Mesodermal cell (in vitro differentiated cells): Measurements from ENCODE around the gene KRT74.

Experiments
- H3K27ac ChIP-seq: 2 replicates; pipeline ENCODE4 v1.7.0; 2013; ENCODE audit warnings: mild to moderate bottlenecking, low read depth, low read length, moderate library complexity; ENCODE audit not compliant: severe bottlenecking
- H3K36me3 ChIP-seq: 2 replicates; pipeline ENCODE4 v1.7.1; 2013; ENCODE audit warnings: mild to moderate bottlenecking, low read length, moderate library complexity; ENCODE audit not compliant: control insufficient read depth, insufficient read depth
- H3K4me1 ChIP-seq: one replicate; pipeline ENCODE4 v1.7.1; 2013; ENCODE audit warnings: mild to moderate bottlenecking, low read length; ENCODE audit not compliant: insufficient read depth, control insufficient read depth, poor library complexity, severe bottlenecking
- H3K4me3 ChIP-seq: 2 replicates; pipeline ENCODE4 v1.7.0; 2013; ENCODE audit warnings: low read length, control low read depth, mild to moderate bottlenecking; ENCODE audit not compliant: insufficient read depth, poor library complexity, severe bottlenecking; ENCODE audit errors: extremely low read depth
- H3K9me3 ChIP-seq: 2 replicates; pipeline ENCODE4 v1.7.1; 2013; ENCODE audit warnings: mild to moderate bottlenecking, low read length, moderate library complexity; ENCODE audit not compliant: control insufficient read depth
- WGBS, 2 experiments: methylation state at CpG; one replicate each; pipeline ENCODE4 v1.1.5; 2013; ENCODE audit warnings: missing lambda C conversion rate in 2 of 2; ENCODE audit not compliant: insufficient coverage in 2 of 2; 5-methylcytosine and 5-hydroxymethylcytosine counted together

KRT74 gene

DNA sequence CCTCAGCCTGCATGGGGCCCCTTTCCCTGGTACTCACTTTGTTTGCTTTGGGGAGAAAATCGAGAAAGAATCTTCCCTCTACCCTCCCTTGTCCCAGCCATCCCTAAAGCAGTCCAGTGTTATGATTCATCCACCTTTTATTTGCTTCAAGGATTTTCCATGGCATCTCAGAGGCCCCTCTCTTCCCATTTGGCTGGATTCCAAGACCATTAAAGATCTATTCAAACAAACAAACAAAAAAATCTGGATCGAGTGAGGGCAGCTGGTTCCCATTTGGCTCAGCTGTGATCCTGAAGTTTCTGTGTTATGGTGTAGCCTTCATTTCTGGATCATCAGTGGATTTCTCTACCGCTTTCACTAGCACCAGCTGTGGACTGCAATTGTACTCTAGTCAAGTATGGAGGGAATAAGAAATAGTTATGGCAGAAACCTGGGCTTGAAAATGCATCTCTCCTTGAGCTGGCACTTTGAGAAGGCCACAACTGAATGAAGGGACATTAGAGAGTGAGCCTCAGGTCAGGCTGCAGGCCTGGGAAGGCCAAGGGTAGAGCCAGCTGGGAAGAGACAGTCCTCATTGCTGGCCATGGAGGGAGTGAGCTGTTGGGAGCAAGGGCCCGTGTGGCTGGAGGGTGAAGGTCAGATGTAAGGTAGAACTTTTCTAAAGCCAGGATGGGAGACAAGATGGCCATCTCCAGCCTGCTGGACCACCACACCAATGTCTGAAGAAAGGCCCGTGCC is 34.4 kb downstream of the KRT74 start:
- H3K4me1 ChIP-seq = peaks cover 4% of the 10 kb centered on the region
- 86 to 90% methylated on average over 2 to 5 of the region's 5 CpGs for whole genome bisulfite sequencing, 2 experiments
- no peak overlapping the region for H3K4me3 ChIP-seq
- no peaks in the 10 kb centered on the region for H3K9me3 ChIP-seq
- no peak overlapping the region for H3K27ac ChIP-seq
- no peaks in the 10 kb centered on the region for H3K36me3 ChIP-seq

DNA sequence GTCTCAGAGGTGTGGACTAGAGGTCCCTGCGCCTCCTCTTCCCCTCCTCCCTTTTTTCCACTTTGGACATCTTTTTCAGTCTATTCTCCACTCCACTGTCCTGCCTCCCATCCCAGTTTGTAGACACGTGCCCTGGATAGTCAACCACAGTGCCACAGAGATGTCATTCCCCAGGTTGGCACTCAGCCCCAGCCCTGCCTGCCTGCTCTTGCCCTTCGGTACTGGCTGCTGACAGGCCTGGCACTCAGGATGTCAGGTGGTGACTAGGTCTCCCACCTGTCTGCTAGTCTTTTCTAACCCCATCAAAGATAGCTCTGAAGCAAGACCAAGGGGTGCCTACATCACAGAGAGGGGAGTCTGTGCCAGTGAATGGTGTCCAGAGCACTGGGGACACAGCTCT is 36.5 kb downstream of the KRT74 start:
- no peaks in the 10 kb centered on the region for H3K9me3 ChIP-seq
- H3K36me3 ChIP-seq = no peaks in the 10 kb centered on the region
- H3K27ac ChIP-seq = no peak overlapping the region
- H3K4me1 ChIP-seq = peaks cover 4% of the 10 kb centered on the region
- H3K4me3 ChIP-seq = no peak overlapping the region
- 88 to 97% methylated on average over 3 of the region's 3 CpGs for WGBS, 2 experiments

DNA sequence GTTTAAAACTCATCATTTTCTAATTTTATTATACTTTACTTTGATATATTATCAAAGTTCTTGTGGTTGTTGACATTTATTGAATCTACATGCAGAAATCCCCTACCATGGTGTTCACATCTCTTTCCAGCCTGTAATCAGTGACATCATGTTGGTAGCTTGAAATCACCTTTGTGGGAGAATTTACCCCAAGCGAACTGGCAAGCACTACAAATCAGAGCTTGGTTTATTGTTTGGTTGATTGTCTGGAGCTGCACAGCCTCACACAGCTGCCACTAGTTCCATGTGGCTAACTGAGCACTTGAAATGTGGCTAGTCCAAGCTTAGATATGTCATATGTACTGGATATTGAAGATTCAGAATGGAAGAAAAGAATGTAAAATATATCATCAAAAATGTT is 38.1 kb downstream of the KRT74 start:
- H3K4me1 ChIP-seq = peaks cover 4% of the 10 kb centered on the region
- no peaks in the 10 kb centered on the region for H3K36me3 ChIP-seq
- no peaks in the 10 kb centered on the region for H3K9me3 ChIP-seq
- H3K27ac ChIP-seq = no peak overlapping the region
- 0% methylated on average over 1 of the region's 1 CpG; no CpG with 5 or more reads in 1 of the 2 experiments for WGBS, 2 experiments
- no peak overlapping the region for H3K4me3 ChIP-seq

DNA sequence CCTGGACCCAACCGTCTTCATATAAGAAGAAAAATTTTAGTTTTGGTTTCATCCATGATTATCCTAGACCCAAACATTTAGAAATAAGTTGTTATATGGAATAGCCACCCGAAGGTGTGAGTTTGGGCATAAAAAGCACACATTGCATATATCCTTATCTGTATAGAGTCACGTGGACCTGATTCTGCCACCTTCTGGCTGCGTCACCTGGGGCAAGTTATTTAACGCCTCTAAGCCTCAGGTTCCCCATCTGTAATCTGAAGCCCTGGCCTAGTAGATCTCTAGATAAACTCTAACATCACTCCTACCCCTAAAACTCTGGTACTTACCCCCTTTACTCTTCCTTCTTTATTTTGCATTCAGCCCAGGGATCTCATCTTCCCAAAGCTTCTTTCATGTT is 39.2 kb downstream of the KRT74 start:
- H3K36me3 ChIP-seq = no peaks in the 10 kb centered on the region
- no peak overlapping the region for H3K27ac ChIP-seq
- no peaks in the 10 kb centered on the region for H3K9me3 ChIP-seq
- peaks cover 3% of the 10 kb centered on the region for H3K4me1 ChIP-seq
- H3K4me3 ChIP-seq = no peak overlapping the region
- WGBS, 2 experiments = 65 to 66% methylated on average over 3 of the region's 5 CpGs

DNA sequence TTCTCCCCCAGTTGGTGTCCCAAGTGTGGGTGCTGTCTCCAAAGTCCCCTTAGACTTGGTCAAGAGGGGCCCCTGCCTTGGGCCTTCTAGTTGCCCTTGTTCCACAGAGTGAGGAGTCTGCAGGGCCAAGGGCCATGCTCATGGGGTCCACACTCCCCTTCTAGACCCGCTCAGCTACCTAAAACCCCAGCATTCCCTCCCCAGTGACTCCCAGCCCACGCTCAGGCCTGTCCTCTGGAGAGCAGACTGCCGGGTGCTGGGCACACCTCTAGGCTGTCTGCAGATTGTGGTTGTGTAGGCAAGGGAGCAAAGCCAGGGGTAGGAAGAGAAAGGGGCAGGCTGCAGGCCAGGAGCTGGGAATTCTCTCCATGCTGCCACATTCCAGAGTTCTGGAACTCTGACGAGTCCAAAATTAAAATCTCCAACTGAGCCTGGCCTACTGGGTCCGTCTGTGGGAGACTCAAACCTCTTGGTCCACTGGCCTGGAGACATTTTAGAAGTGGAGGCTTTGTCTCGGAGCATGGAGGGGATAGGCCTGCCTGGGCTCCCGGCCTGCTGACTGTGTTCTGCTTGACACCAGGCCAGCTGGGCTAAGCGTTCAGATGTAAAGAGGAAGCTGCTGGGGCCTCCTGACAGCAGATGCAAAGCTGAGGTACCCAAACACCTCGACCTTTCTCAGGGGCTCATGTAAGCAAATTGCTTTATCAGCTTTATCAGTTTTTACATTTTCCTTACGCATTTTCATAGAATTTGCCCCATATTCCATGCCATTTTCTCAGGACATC is 39.8 kb downstream of the KRT74 start:
- 80 to 88% methylated on average over 6 to 9 of the region's 10 CpGs for WGBS, 2 experiments
- Histone ChIP-seq H3K36me3 (no peaks in the 10 kb centered on the region), H3K4me1 (no peaks in the 10 kb centered on the region), H3K9me3 (no peaks in the 10 kb centered on the region), H3K27ac (no peak overlapping the region), H3K4me3 (no peak overlapping the region)

DNA sequence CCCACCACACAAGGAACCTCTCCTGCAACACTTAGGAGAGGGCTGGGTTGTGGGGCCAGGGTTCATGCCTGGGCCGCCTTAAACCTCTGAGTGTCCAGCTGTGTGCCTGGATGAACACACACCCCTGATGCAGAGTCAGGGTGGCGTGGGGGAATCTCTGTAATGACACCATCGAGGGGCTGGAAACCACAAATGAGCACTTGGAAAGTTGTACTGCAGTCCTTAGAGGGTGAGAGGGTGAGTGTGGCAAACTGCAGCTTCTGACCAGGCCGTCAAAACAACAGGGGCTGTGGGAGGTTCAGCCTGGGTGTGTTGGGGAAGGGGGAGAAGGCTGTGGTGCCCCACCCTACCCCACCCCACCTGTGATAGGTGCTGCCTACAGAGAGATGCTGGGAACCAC is 41.0 kb downstream of the KRT74 start:
- no peaks in the 10 kb centered on the region for H3K9me3 ChIP-seq
- WGBS, 2 experiments = 57 to 67% methylated on average over 3 of the region's 4 CpGs
- no peak overlapping the region for H3K27ac ChIP-seq
- no peaks in the 10 kb centered on the region for H3K36me3 ChIP-seq
- no peak overlapping the region for H3K4me3 ChIP-seq
- H3K4me1 ChIP-seq = no peaks in the 10 kb centered on the region

DNA sequence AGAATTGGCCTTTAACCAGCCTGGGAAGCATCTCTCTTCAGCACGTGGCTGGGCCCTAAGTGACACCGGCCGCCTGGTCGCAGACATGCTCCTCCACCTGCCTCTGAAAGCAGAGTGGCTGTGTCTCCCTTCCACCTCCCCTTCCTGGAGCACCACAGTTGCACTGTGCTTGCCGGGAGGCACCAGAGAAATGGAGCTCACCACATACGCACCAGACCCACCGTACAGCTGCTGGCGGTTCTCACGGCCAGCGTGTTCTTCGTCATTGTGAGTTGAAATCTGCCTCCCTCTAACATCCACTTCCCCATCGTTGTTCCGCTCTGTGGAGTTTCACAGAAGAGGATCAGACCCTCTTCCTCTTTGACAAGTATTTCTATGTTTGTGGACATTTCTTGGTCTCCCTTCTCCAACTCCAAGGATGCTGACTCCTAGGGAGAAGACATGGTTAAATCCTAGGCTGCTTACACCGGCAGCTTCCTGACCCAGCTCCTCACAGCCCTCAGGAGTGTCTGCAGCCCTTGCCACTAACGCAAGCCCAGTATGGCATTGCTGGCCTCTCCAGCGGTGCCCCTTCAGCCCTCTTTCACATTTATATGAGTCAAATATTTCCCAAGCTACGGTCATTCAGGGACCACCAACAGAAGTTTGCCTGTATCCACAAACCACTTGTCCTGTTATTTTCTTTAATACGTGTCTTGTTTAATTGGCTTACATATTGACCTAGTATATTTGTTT is 41.9 kb downstream of the KRT74 start:
- Histone ChIP-seq H3K27ac (no peak overlapping the region), H3K36me3 (no peaks in the 10 kb centered on the region), H3K4me3 (no peak overlapping the region), H3K9me3 (no peaks in the 10 kb centered on the region), H3K4me1 (no peaks in the 10 kb centered on the region)
- 72 to 76% methylated on average over 13 to 14 of the region's 18 CpGs for WGBS, 2 experiments

DNA sequence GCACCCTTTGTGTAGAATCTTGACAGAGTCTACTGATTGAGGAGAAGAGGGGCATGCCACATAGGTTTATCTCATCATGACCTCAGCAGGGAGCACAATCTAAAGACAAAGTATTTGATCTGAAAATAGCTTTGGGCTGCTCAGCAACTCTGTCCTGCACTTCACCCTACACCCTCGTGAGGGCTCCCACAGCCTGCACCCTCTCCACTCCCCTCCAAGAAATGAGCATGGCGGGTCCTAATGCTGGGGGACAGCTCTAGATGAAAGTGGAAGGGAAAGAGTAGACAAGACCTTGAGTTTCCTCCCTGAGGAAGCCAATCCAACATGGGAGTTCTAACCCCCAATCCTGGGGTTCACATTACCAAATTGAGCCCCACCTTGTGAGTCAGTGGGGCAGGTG is 42.7 kb downstream of the KRT74 start:
- Histone ChIP-seq H3K4me3 (no peak overlapping the region), H3K9me3 (no peaks in the 10 kb centered on the region), H3K36me3 (no peaks in the 10 kb centered on the region), H3K27ac (no peak overlapping the region), H3K4me1 (no peaks in the 10 kb centered on the region)
- no CpG with 5 or more reads among the region's 2 CpGs for WGBS, 2 experiments

DNA sequence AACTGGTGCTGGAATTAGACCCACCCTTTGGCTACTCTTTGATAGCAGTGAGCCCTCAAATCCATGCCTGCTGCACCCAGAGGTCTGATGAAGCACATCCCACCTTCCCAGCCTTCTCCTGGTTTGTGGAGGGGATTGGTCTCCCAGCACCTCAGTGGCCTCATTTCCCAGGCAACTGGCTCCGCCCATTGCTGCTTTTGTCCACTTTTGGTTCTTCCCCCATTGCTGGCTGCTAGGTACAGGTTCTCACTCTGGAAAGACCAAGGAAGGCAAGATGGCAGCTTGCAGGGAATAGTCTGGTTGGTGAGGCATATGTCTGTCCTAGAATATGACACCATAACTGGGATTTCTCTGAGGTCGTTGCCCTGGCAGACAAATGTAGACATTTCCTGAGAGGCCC is 43.3 kb downstream of the KRT74 start:
- H3K4me3 ChIP-seq = no peak overlapping the region
- no peaks in the 10 kb centered on the region for H3K36me3 ChIP-seq
- H3K4me1 ChIP-seq = no peaks in the 10 kb centered on the region
- no peak overlapping the region for H3K27ac ChIP-seq
- no peaks in the 10 kb centered on the region for H3K9me3 ChIP-seq
- WGBS, 2 experiments = 83 to 91% methylated on average over 1 to 2 of the region's 2 CpGs

DNA sequence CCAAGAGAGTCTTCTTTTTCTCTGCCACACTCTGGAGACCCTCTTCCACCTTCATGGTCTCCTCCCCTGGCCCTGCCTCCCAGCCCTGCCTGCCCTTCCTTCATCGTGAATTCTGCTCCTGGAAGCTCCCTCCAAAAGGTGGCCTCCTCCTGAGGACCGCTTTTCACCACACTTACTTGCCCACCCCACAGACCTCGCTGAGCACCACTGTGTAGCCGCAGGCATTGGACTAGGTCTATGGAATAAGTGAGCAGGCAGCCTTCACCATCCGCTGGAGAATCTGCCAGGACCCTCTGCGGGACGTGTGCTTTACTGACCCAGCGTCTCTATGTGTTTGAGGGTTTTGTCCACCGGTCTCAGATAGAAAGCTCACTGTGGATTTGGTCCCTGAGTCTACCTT is 43.8 kb downstream of the KRT74 start:
- no peak overlapping the region for H3K27ac ChIP-seq

More for the DNA sequence above, 43.8 kb downstream of the KRT74 start:
- Histone ChIP-seq H3K4me3 (no peak overlapping the region), H3K36me3 (no peaks in the 10 kb centered on the region), H3K9me3 (no peaks in the 10 kb centered on the region), H3K4me1 (no peaks in the 10 kb centered on the region)
- WGBS, 2 experiments = 80 to 96% methylated on average over 2 to 8 of the region's 9 CpGs
